ENCODE data around the gene SEMA4C. TPM values are rescaled to one million over a fixed set of nuclear protein-coding genes. Genes with fewer than 3 reads are reported as not detected.

Gene SEMA4C
- polyA plus RNA-seq, 1 donor from 2014 or later, result 0.58 TPM

GRCh38 chr2:96859099-96859649, 10.7 kb downstream of the SEMA4C start:
- no peaks in the 10 kb centered on the region for H3K9me3 Mint-ChIP-seq
- peaks cover 2% of the 10 kb centered on the region for H3K36me3 Mint-ChIP-seq
- peaks cover 11 to 16% (median 14%) of the 10 kb centered on the region in 3 donors for H3K4me1 Mint-ChIP-seq
- peak overlapping the region in 2 of 3 donors; percentile 57 to 91 for H3K27ac Mint-ChIP-seq
- H3K27me3 Mint-ChIP-seq, result no peaks in the 10 kb centered on the region
- peak overlapping the region; percentile 52 to 94 (median 88) for H3K4me3 Mint-ChIP-seq

- Mint-ChIP-seq H3K9me3 (no peaks in the 10 kb centered on the region), H3K4me3 (peak within 1 kb of the TSS; percentile 85 to 96 (median 92)), H3K36me3 (peaks cover 5% of the 10 kb centered on the region), H3K27ac (peak within 1 kb of the TSS; percentile 57 to 91 (median 84)), H3K4me1 (peaks cover 11 to 18% (median 17%) of the 10 kb centered on the region in 3 donors), H3K27me3 (no peaks in the 10 kb centered on the region)
Measured at GRCh38 chr2:96857667-96858372, 12.1 kb downstream of the SEMA4C start, which contains the start of gene ANKRD39. Gene ANKRD39 (minus strand): TSS chr2:96858016. CDS start chr2:96857987, 29 bp downstream.

- H3K4me1 Mint-ChIP-seq, result peaks cover 11 to 19% (median 16%) of the 10 kb centered on the region in 3 donors
- no peaks in the 10 kb centered on the region for H3K27me3 Mint-ChIP-seq
- H3K9me3 Mint-ChIP-seq, result no peaks in the 10 kb centered on the region
- H3K4me3 Mint-ChIP-seq, result peak overlapping the region; percentile 85 to 96 (median 92)
- peaks cover 5% of the 10 kb centered on the region for H3K36me3 Mint-ChIP-seq
- peak overlapping the region; percentile 48 to 91 (median 84) for H3K27ac Mint-ChIP-seq
Measured at GRCh38 chr2:96856776-96857666, 12.9 kb downstream of the SEMA4C start.

GRCh38 chr2:96853321-96853720, 16.6 kb downstream of the SEMA4C start:
- Mint-ChIP-seq H3K4me1 (peaks cover 11 to 19% (median 16%) of the 10 kb centered on the region in 3 donors), H3K4me3 (peak overlapping the region in 2 of 4 donors; percentile 5 to 58), H3K9me3 (no peaks in the 10 kb centered on the region), H3K36me3 (peaks cover 7% of the 10 kb centered on the region), H3K27ac (no peak overlapping the region), H3K27me3 (no peaks in the 10 kb centered on the region)

- H3K4me1 Mint-ChIP-seq, result peaks cover 11 to 19% (median 16%) of the 10 kb centered on the region in 3 donors
- peaks cover 11% of the 10 kb centered on the region for H3K36me3 Mint-ChIP-seq
- peak overlapping the region in 1 of 4 donors; percentile 58 for H3K4me3 Mint-ChIP-seq
- no peaks in the 10 kb centered on the region for H3K27me3 Mint-ChIP-seq
- H3K27ac Mint-ChIP-seq, result no peak overlapping the region
- H3K9me3 Mint-ChIP-seq, result no peaks in the 10 kb centered on the region
Measured at GRCh38 chr2:96852667-96853066, 17.2 kb downstream of the SEMA4C start.

- H3K4me1 Mint-ChIP-seq, result peaks cover 2 to 5% (median 3%) of the 10 kb centered on the region in 3 donors
- H3K27ac Mint-ChIP-seq, result no peak overlapping the region
- H3K27me3 Mint-ChIP-seq, result no peaks in the 10 kb centered on the region
- no peak overlapping the region for H3K4me3 Mint-ChIP-seq
- peaks cover 18% of the 10 kb centered on the region for H3K36me3 Mint-ChIP-seq
- no peaks in the 10 kb centered on the region for H3K9me3 Mint-ChIP-seq
Measured at GRCh38 chr2:96848264-96848663, 21.6 kb downstream of the SEMA4C start.

GRCh38 chr2:96847586-96847985, 22.3 kb downstream of the SEMA4C start:
- no peak overlapping the region for H3K27ac Mint-ChIP-seq
- H3K36me3 Mint-ChIP-seq, result peaks cover 16% of the 10 kb centered on the region
- H3K9me3 Mint-ChIP-seq, result no peaks in the 10 kb centered on the region
- H3K4me1 Mint-ChIP-seq, result peaks cover 0 to 4% (median 0%) of the 10 kb centered on the region in 3 donors
- H3K4me3 Mint-ChIP-seq, result no peak overlapping the region
- no peaks in the 10 kb centered on the region for H3K27me3 Mint-ChIP-seq

- Mint-ChIP-seq H3K4me1 (peaks cover 0 to 4% (median 0%) of the 10 kb centered on the region in 3 donors), H3K27ac (no peak overlapping the region), H3K9me3 (no peaks in the 10 kb centered on the region), H3K4me3 (no peak overlapping the region), H3K36me3 (peaks cover 16% of the 10 kb centered on the region), H3K27me3 (no peaks in the 10 kb centered on the region)
Measured at GRCh38 chr2:96846825-96847224, 23.1 kb downstream of the SEMA4C start.

- H3K27me3 Mint-ChIP-seq, result no peaks in the 10 kb centered on the region
- no peaks in the 10 kb centered on the region for H3K9me3 Mint-ChIP-seq
- H3K27ac Mint-ChIP-seq, result no peak overlapping the region
- H3K4me1 Mint-ChIP-seq, result peaks cover 0 to 7% (median 0%) of the 10 kb centered on the region in 3 donors
- H3K4me3 Mint-ChIP-seq, result no peak overlapping the region
- H3K36me3 Mint-ChIP-seq, result peaks cover 14% of the 10 kb centered on the region
Measured at GRCh38 chr2:96844405-96844808, 25.5 kb downstream of the SEMA4C start.

GRCh38 chr2:96843538-96844268, 26.2 kb downstream of the SEMA4C start, which contains the start of gene ANKRD23:
Gene ANKRD23 (minus strand): TSS chr2:96844021. CDS start chr2:96843992, 29 bp downstream.
- no peaks in the 10 kb centered on the region for H3K9me3 Mint-ChIP-seq
- H3K36me3 Mint-ChIP-seq, result peaks cover 14% of the 10 kb centered on the region
- peak within 1 kb of the TSS in 1 of 4 donors; percentile 6 for H3K4me3 Mint-ChIP-seq
- H3K4me1 Mint-ChIP-seq, result peaks cover 0 to 10% (median 3%) of the 10 kb centered on the region in 3 donors
- H3K27me3 Mint-ChIP-seq, result no peaks in the 10 kb centered on the region
- peak within 1 kb of the TSS; percentile 6 to 81 (median 47) for H3K27ac Mint-ChIP-seq

- no peaks in the 10 kb centered on the region for H3K9me3 Mint-ChIP-seq
- H3K4me1 Mint-ChIP-seq, result peaks cover 0 to 11% (median 6%) of the 10 kb centered on the region in 3 donors
- H3K4me3 Mint-ChIP-seq, result peak overlapping the region in 1 of 4 donors; percentile 6
- H3K36me3 Mint-ChIP-seq, result peaks cover 10% of the 10 kb centered on the region
- H3K27me3 Mint-ChIP-seq, result no peaks in the 10 kb centered on the region
- H3K27ac Mint-ChIP-seq, result peak overlapping the region in 2 of 3 donors; percentile 6 to 11
Measured at GRCh38 chr2:96842600-96842999, 27.3 kb downstream of the SEMA4C start.

GRCh38 chr2:96841701-96842495, 28.0 kb downstream of the SEMA4C start:
- Mint-ChIP-seq H3K9me3 (no peaks in the 10 kb centered on the region), H3K36me3 (peaks cover 7% of the 10 kb centered on the region), H3K27ac (no peak overlapping the region), H3K4me3 (peak overlapping the region in 1 of 4 donors; percentile 6), H3K4me1 (peaks cover 0 to 11% (median 6%) of the 10 kb centered on the region in 3 donors), H3K27me3 (no peaks in the 10 kb centered on the region)
